ENCODE measurements around the gene SPINT1.

The SPINT1 gene

DNA sequence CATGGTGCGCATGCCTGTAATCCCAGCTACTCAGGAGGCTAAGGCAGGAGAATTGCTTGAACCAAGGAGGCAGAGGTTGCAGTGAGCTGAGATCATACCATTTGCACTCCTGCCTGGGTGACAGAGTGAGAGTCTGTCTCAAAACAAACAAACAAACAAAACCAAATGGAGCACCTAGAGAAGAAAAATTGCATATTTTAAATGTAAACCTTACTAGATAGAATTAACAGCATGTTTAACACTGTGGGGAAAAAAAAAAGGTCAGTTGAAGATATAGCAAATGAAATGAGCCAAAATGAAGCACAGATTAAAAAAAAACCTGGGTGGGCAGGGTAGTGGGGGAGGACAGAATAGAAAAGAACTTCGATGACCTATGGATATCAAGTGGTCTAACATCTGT lies 22.7 kb upstream of the SPINT1 start:
- no peak for DNase-seq (ENCODE audit: low spot score)
- no peak overlapping the region for H3K27ac ChIP-seq
- TF ChIP-seq CTCF (IDR thresholded peaks at IDR 0.05): no peak
- no peak overlapping the region for H3K4me3 ChIP-seq

DNA sequence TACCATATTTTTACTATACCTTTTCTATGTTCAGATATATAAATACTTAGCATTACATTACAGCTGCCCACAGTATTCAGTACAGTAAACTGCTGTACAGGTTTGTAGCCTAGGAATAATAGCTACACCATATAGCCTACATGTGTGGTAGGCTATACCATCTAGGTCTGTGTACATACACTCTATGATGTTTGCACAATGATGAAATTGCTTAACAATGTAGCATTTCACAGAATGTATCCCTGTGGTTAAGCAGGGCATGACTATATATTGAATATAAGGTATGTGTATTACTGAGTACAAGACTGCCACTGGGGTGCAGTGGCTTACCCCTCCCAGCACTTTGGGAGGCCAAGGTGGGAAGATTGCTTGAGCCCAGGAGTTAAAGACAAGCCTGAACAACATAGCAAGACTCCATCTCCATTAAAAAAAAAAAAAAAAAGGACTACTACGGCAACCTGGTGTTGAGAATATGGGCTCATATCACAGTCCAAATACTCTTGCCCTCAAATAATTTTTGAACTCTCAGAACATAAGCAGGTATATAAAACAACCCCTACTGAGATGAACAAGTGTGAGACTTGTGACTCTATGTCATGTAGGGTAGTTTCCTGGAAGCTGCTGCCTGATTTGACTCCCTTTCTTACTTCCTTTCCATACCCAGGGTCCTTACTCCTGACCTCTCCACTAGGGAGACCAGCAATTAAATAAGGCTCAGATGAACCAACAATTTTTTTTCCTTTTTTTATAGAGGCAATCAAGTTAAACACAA lies 20.1 kb upstream of the SPINT1 start:
- no peak overlapping the region for H3K4me3 ChIP-seq
- no peak for TF ChIP-seq CTCF (IDR thresholded peaks at IDR 0.05)
- no peak overlapping the region for H3K27ac ChIP-seq
- no peak for DNase-seq (ENCODE audit: low spot score)

GRCh38 chr15:40825661-40826422 lies 18.0 kb upstream of the SPINT1 start:
- Histone ChIP-seq H3K27ac (no peak overlapping the region), H3K4me3 (no peak overlapping the region)
- TF ChIP-seq CTCF (IDR thresholded peaks at IDR 0.05): no peak
- no peak for DNase-seq (ENCODE audit: low spot score)

GRCh38 chr15:40826423-40827075 lies 17.3 kb upstream of the SPINT1 start:
- no peak overlapping the region for H3K27ac ChIP-seq
- no peak for DNase-seq (ENCODE audit: low spot score)
- TF ChIP-seq CTCF (IDR thresholded peaks at IDR 0.05): no peak
- no peak overlapping the region for H3K4me3 ChIP-seq

DNA sequence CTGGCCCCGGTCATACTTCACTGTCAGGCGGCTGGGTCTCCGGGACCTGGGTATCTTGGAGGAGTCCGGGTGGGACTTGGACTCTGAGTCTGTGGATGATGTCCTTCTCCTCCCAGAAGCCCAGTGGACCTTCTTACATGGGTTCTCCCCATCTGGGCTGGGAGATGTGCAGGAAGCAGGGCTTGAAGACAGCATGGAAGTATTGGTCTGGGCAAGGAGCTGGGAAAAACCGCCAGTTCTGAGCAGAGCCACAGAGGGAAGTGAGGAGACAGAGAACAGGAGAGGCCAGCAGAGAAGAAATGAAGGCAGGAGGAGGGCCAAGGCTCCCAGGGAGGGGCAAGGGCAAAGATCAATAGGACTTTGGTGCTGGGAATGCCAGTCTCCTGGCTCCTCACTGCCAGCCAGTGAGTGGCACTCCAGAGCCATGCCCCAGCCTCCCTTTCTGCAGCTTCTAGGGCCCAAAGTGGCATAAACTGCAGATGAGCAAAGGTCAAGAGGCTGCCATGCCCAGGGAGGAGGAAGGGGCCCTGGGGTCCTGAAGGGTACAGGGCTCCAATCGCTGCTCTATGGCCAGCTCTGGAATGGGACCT lies 15.3 kb upstream of the SPINT1 start, which contains the start of gene PPP1R14D:
TSS of gene PPP1R14D (minus strand) at position 262 of the 590 bp plus-strand sequence. CDS start at position 195, 67 bp downstream.
- DNase-seq (ENCODE audit: low spot score): no peak
- H3K27ac ChIP-seq: no peak within 1 kb of the TSS

DNA sequence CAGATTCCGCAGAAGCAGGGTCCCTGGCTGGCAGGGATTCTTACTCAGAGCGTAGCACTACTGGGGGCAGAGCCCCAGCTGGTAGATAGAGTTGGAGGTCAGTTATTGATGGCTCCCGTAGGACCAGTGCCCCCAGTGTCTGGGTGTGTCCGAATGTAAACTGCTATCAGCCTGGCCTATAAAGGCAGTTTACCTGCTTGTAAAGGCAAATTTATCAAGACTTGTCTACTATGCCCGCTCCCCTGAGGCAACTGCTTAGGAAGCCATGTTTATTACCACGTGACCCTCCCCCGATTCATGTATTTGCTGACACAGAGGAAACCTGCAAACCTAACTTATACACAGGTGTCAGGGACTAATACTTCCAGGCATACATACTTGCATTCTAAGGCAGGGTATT lies 14.7 kb upstream of the SPINT1 start:
- Histone ChIP-seq H3K27ac (no peak overlapping the region), H3K4me3 (no peak overlapping the region)
- DNase-seq (ENCODE audit: low spot score): no peak
- no peak for TF ChIP-seq CTCF (IDR thresholded peaks at IDR 0.05)

More for the DNA sequence above, 15.3 kb upstream of the SPINT1 start, which contains the start of gene PPP1R14D:
- no peak for TF ChIP-seq CTCF (IDR thresholded peaks at IDR 0.05)
- no peak within 1 kb of the TSS for H3K4me3 ChIP-seq

All from coronary artery (tissue), 2 donors.